ENCODE results near the gene POLR1C.

GRCh38 chr6:43481591-43482236 lies 35.2 kb upstream of the POLR1C start:
- no peak for TF ChIP-seq EZH2phosphoT487 (IDR thresholded peaks at IDR 0.05; ENCODE audit: insufficient read depth, low read depth)
- no peak for TF ChIP-seq EZH2 (IDR thresholded peaks at IDR 0.05; ENCODE audit: insufficient read depth, poor library complexity, severe bottlenecking)
